H1 (cell line): ENCODE data around the gene RREB1. TPM values are rescaled to one million over a fixed set of nuclear protein-coding genes. Genes with fewer than 3 reads are reported as not detected.

Experiments
- CTCF ChIA-PET: fragments of 300-600 bp; sonication (Branson Sonifier 250); formaldehyde crosslinking; loops from one replicate; lab custom pipeline; 2021; ENCODE audit not compliant: partially characterized antibody; lab: Charles Lee
- POLR2A ChIA-PET: fragments of 300-600 bp; sonication (Branson Sonifier 250); formaldehyde crosslinking; loops from one replicate; lab custom pipeline; 2021; ENCODE audit warnings: inconsistent platforms; ENCODE audit not compliant: partially characterized antibody; lab: Charles Lee
- DNase-seq, 2 experiments: peaks; one replicate each; pipeline versions ENCODE4 v3.0.0 to v3.0.0-alpha.2; 2010 to 2022; ENCODE audit warnings: low spot score in 2 of 2, low read depth in 1 of 2, mixed read lengths in 1 of 2
- FAIRE-seq: peaks from 2 replicates; lab custom pipeline; 2011; peaks lifted over from hg19 to GRCh38; lab: Jason Lieb, UNC
- H2AFZ ChIP-seq: 2 replicates; pipeline ENCODE4 v1.8.1; 2012; ENCODE audit warnings: low read length, inconsistent platforms
- H2AK5ac ChIP-seq: 2 replicates; pipeline ENCODE4 v1.6.1; 2013; ENCODE audit warnings: low read depth, low read length
- H2BK120ac ChIP-seq: replicated peaks from 2 replicates; pipeline ENCODE3; 2013; ENCODE audit warnings: low read depth, low read length, inconsistent platforms
- H2BK12ac ChIP-seq: 2 replicates; pipeline ENCODE4 v1.6.1; 2013; ENCODE audit warnings: low read depth, low read length
- H2BK15ac ChIP-seq: 2 replicates; pipeline ENCODE4 v1.6.1; 2013; ENCODE audit warnings: low read length
- H2BK20ac ChIP-seq: 2 replicates; pipeline ENCODE4 v1.6.1; 2013; ENCODE audit warnings: low read length
- H2BK5ac ChIP-seq: 2 replicates; pipeline ENCODE4 v1.6.1; 2013; ENCODE audit warnings: low read depth, low read length
- H3K14ac ChIP-seq: 2 replicates; pipeline ENCODE4 v1.6.1; 2013; ENCODE audit warnings: inconsistent platforms; ENCODE audit not compliant: insufficient read length
- H3K18ac ChIP-seq: 2 replicates; pipeline ENCODE4 v1.6.1; 2013; ENCODE audit warnings: low read length; ENCODE audit errors: extremely low read depth
- H3K23ac ChIP-seq: 2 replicates; pipeline ENCODE4 v1.6.1; 2013; ENCODE audit warnings: inconsistent platforms; ENCODE audit not compliant: insufficient read length
- H3K23me2 ChIP-seq: 2 replicates; pipeline ENCODE4 v1.6.1; 2013; ENCODE audit warnings: low read depth, low read length
- H3K27ac ChIP-seq: 2 replicates; pipeline ENCODE4 v1.6.1; 2011; ENCODE audit warnings: low read depth, low read length, inconsistent platforms
- H3K27me3 ChIP-seq, 4 experiments: replicated peaks in 1 of 4; 1 replicate in 1 of 4; 2 replicates in 3 of 4; pipeline versions ENCODE4 v1.6.1 to v1.8.1; 2011 to 2013; ENCODE audit warnings: low read length in 3 of 4, mild to moderate bottlenecking in 3 of 4, inconsistent platforms in 2 of 4, mixed read lengths in 2 of 4, moderate library complexity in 1 of 4; ENCODE audit not compliant: control insufficient read depth in 3 of 4, insufficient read depth in 3 of 4; ENCODE audit errors: extremely low read depth in 1 of 4
- H3K36me3 ChIP-seq, 4 experiments: 2 replicates each; pipeline versions ENCODE4 v1.6.1 to v1.8.1; 2011 to 2013; ENCODE audit warnings: mild to moderate bottlenecking in 4 of 4, low read length in 3 of 4, moderate library complexity in 2 of 4, control low read depth in 1 of 4, inconsistent platforms in 1 of 4; ENCODE audit not compliant: insufficient read depth in 4 of 4, control insufficient read depth in 2 of 4
- H3K4ac ChIP-seq: replicated peaks from 2 replicates; pipeline ENCODE3; 2013; ENCODE audit warnings: low read length, low read depth, mixed read lengths, inconsistent platforms; ENCODE audit not compliant: insufficient read length
- H3K4me1 ChIP-seq, 4 experiments: replicated peaks in 1 of 4; 1 replicate in 1 of 4; 2 replicates in 3 of 4; pipeline versions ENCODE4 v1.6.1 to v1.8.1; 2011 to 2013; ENCODE audit warnings: low read length in 3 of 4, inconsistent platforms in 2 of 4, mixed read lengths in 1 of 4; ENCODE audit not compliant: insufficient read depth in 4 of 4, control insufficient read depth in 3 of 4
- H3K4me2 ChIP-seq, 2 experiments: 2 replicates each; pipeline versions ENCODE4 v1.6.1 to v1.8.1; 2011 to 2013; ENCODE audit warnings: low read depth in 2 of 2, low read length in 2 of 2, control low read depth in 1 of 2, inconsistent platforms in 1 of 2, mild to moderate bottlenecking in 1 of 2; ENCODE audit not compliant: insufficient read depth in 1 of 2
- H3K4me3 ChIP-seq, 4 experiments: fragments of 200-600, 300-600 bp in 1 of 4; sonication (generic), shearing (Covaris generic), sonication (Bioruptor Twin) in 1 of 4; 2 replicates each; pipeline versions ENCODE4 v1.5.1 to v1.8.1; 2011 to 2016; ENCODE audit warnings: low read length in 4 of 4, low read depth in 3 of 4, control low read depth in 2 of 4, inconsistent platforms in 2 of 4, mild to moderate bottlenecking in 2 of 4, mixed read lengths in 1 of 4, moderate library complexity in 1 of 4; ENCODE audit not compliant: insufficient read depth in 2 of 4; ENCODE audit errors: extremely low read depth in 1 of 4
- H3K56ac ChIP-seq: replicated peaks from 2 replicates; pipeline ENCODE3; 2013; ENCODE audit warnings: low read depth, mild to moderate bottlenecking, mixed read lengths, low read length, inconsistent platforms; ENCODE audit not compliant: insufficient read length
- H3K79me1 ChIP-seq: 2 replicates; pipeline ENCODE4 v1.6.1; 2013; ENCODE audit warnings: low read depth, low read length, control low read depth
- H3K79me2 ChIP-seq, 2 experiments: 2 replicates each; pipeline versions ENCODE4 v1.6.1 to v1.8.1; 2012 to 2013; ENCODE audit warnings: low read length in 2 of 2, mild to moderate bottlenecking in 2 of 2, inconsistent platforms in 1 of 2; ENCODE audit not compliant: insufficient read depth in 2 of 2, control insufficient read depth in 1 of 2
- H3K9ac ChIP-seq, 4 experiments: replicated peaks in 1 of 4; 1 replicate in 1 of 4; 2 replicates in 3 of 4; pipeline versions ENCODE4 v1.6.1 to v1.8.1; 2011 to 2013; ENCODE audit warnings: low read depth in 3 of 4, low read length in 3 of 4, control low read depth in 2 of 4, mild to moderate bottlenecking in 2 of 4, moderate library complexity in 2 of 4, inconsistent platforms in 1 of 4; ENCODE audit errors: extremely low read depth in 1 of 4
- H3K9me3 ChIP-seq, 2 experiments: 2 replicates each; pipeline versions ENCODE4 v1.6.1 to v1.8.1; 2012 to 2013; ENCODE audit warnings: mild to moderate bottlenecking in 2 of 2, moderate library complexity in 2 of 2, control low read depth in 1 of 2, inconsistent platforms in 1 of 2, low read depth in 1 of 2, low read length in 1 of 2, mixed read lengths in 1 of 2; ENCODE audit not compliant: insufficient read depth in 2 of 2
- H4K20me1 ChIP-seq, 2 experiments: replicated peaks in 1 of 2; 2 replicates each; pipeline versions ENCODE3 to v1.8.1; 2011 to 2013; ENCODE audit warnings: inconsistent platforms in 2 of 2, low read length in 2 of 2, mild to moderate bottlenecking in 1 of 2; ENCODE audit not compliant: insufficient read depth in 2 of 2, control insufficient read depth in 1 of 2
- H4K5ac ChIP-seq: 2 replicates; pipeline ENCODE4 v1.6.1; 2013; ENCODE audit warnings: low read length, low read depth, mixed read lengths, inconsistent platforms; ENCODE audit not compliant: insufficient read length
- H4K8ac ChIP-seq: 2 replicates; pipeline ENCODE4 v1.8.0; 2013; ENCODE audit warnings: mild to moderate bottlenecking, moderate library complexity, low read length, inconsistent platforms; ENCODE audit not compliant: insufficient read depth; ENCODE audit errors: extremely low read depth
- H4K91ac ChIP-seq: replicated peaks from 2 replicates; pipeline ENCODE3; 2013; ENCODE audit warnings: low read length, mixed read lengths, inconsistent platforms; ENCODE audit not compliant: insufficient read length
- ATF2 ChIP-seq: IDR thresholded peaks from 2 replicates; pipeline ENCODE4 v1.6.1; 2012; ENCODE audit warnings: low read length, inconsistent platforms
- BACH1 ChIP-seq: IDR thresholded peaks from 2 replicates; pipeline ENCODE4 v1.6.1; 2012; ENCODE audit warnings: low read length, improper control_type of control experiment
- CHD1 ChIP-seq: IDR thresholded peaks from 2 replicates; pipeline ENCODE4 v1.6.1; 2012; ENCODE audit warnings: low read depth, low read length, improper control_type of control experiment
- E2F6 ChIP-seq: IDR thresholded peaks from 2 replicates; pipeline ENCODE4 v1.6.1; 2012; ENCODE audit warnings: inconsistent platforms
- EP300 ChIP-seq, 2 experiments: IDR thresholded peaks; 1 replicate in 1 of 2; 2 replicates in 1 of 2; pipeline ENCODE4 v1.6.1; 2011 to 2012; ENCODE audit warnings: low read depth in 2 of 2, low read length in 2 of 2, mild to moderate bottlenecking in 2 of 2, borderline replicate concordance in 1 of 2, inconsistent platforms in 1 of 2, moderate library complexity in 1 of 2
- JUND ChIP-seq: IDR thresholded peaks from 2 replicates; pipeline ENCODE4 v1.6.1; 2011; ENCODE audit warnings: mild to moderate bottlenecking, improper control_type of control experiment, low read length
- SRF ChIP-seq: IDR thresholded peaks from 2 replicates; pipeline ENCODE4 v1.6.1; 2011; ENCODE audit warnings: mild to moderate bottlenecking, low read depth, low read length, moderate library complexity
- TEAD4 ChIP-seq: IDR thresholded peaks from 2 replicates; pipeline ENCODE4 v1.6.1; 2012; ENCODE audit warnings: low read depth, low read length, inconsistent platforms, mixed read lengths
- WGBS, 2 experiments: shearing (Covaris generic) in 1 of 2; methylation state at CpG; one replicate each; pipeline versions ENCODE4 v1.1.6 to v1.1.7; 2013 to 2015; ENCODE audit warnings: low lambda C conversion rate in 2 of 2, mixed read lengths in 2 of 2, inconsistent platforms in 1 of 2, low coverage in 1 of 2, missing lambda C conversion rate in 1 of 2; ENCODE audit not compliant: insufficient replicate concordance in 2 of 2, insufficient coverage in 1 of 2, insufficient read length in 1 of 2; ENCODE audit errors: extremely low coverage in 1 of 2, missing lambda C conversion rate in 1 of 2; 5-methylcytosine and 5-hydroxymethylcytosine counted together
- polyA plus RNA-seq, 7 experiments: library from polyadenylated mRNA; depleted of rRNA in 3 of 7; stranded (reverse) in 5 of 7; unstranded in 2 of 7; fragments of >200 nt in 5 of 7; fragments of 200-250 nt in 2 of 7; gene quantifications; 1 replicate in 5 of 7; 2 replicates in 1 of 7; 4 replicates in 1 of 7; pipeline versions ENCODE4 v1.2.1 to v1.2.3, GENCODE V29; 2011 to 2013; ENCODE audit warnings: missing spikeins in 2 of 7, mixed read lengths in 2 of 7
- total RNA-seq: library from RNA; stranded (reverse); fragmentation: NEBNext Ultra II Directional; extraction: Animal tissue kit (Norgen Biotek cat#: 25700); gene quantifications from 2 replicates; pipeline ENCODE4 v1.2.1, GENCODE V29; 2021

Gene RREB1
- total and polyA plus RNA-seq, 2 of the 8 experiments (the other 6 are each of a cell fraction or from before 2014, with no cell fraction given) = 3.9 to 34.7 TPM

GRCh38 chr6:7176208-7176607 is 68.4 kb downstream of the RREB1 start:
- CTCF ChIA-PET = interaction anchor here (0.7 to 1.4 kb wide), 7 partner anchors 10 to 499 kb away, joined by 3 to 4 read pairs (median 3); no protein-coding TSS in a partner anchor
- H3K36me3 ChIP-seq = peaks cover 0 to 7% (median 2%) of the 10 kb centered on the region in 4 experiments; a peak in 6 of 8 replicates
- no peak overlapping the region; the same call in none of the 2 replicates for H3K18ac ChIP-seq
- no peak overlapping the region for H2BK120ac ChIP-seq
- peaks cover 0 to 3% of the 10 kb centered on the region in 2 experiments for H4K20me1 ChIP-seq
- peak; percentile 83 for TF ChIP-seq CHD1
- TF ChIP-seq EP300 (IDR thresholded peaks at IDR 0.05; ENCODE audit: borderline replicate concordance in 1 of 2, low read depth in 2 of 2, low read length in 2 of 2) = peak in 1 of 2 experiments; percentile 98; a peak in 2 of 3 replicates
- TF ChIP-seq JUND = peak; percentile 88
- no peak for TF ChIP-seq ATF2
- no peak for TF ChIP-seq SRF
- peak; percentile 76 for TF ChIP-seq TEAD4
- TF ChIP-seq E2F6 = 0 out of 2 replicates have a peak, but pooled peaks have one; percentile 5
- no peak for TF ChIP-seq BACH1
- no peaks in the 10 kb centered on the region for H3K9me3 ChIP-seq
- H2BK15ac ChIP-seq = no peak overlapping the region
- POLR2A ChIA-PET = interaction anchor here (0.6 to 1.5 kb wide), 3 partner anchors 9 to 38 kb away, joined by 3 to 4 read pairs (median 3); no protein-coding TSS in a partner anchor
- no peak for DNase-seq
- no peak overlapping the region for H3K4me3 ChIP-seq
- no peak overlapping the region for H4K8ac ChIP-seq
- no peaks in the 10 kb centered on the region; the same call in 1 of the 2 replicates for H3K23me2 ChIP-seq
- H4K91ac ChIP-seq = no peak overlapping the region
- H3K14ac ChIP-seq = no peak overlapping the region
- no peak overlapping the region for H3K56ac ChIP-seq
- H3K4me1 ChIP-seq = peaks cover 0 to 18% (median 13%) of the 10 kb centered on the region in 4 experiments; a peak in 6 of 7 replicates
- H2BK12ac ChIP-seq = no peak overlapping the region
- H3K27me3 ChIP-seq = no peaks in the 10 kb centered on the region
- H3K4ac ChIP-seq = no peak overlapping the region
- peak overlapping the region; percentile 82; the same call in 1 of the 2 replicates for H2AK5ac ChIP-seq
- H3K79me2 ChIP-seq = peaks cover 0 to 26% of the 10 kb centered on the region in 2 experiments; a peak in 2 of 4 replicates
- no peak overlapping the region for H3K27ac ChIP-seq
- H2BK5ac ChIP-seq = peak overlapping the region; percentile 35; the same call in 1 of the 2 replicates
- H2AFZ ChIP-seq = no peak overlapping the region
- H3K23ac ChIP-seq = no peak overlapping the region
- no peak overlapping the region for H3K4me2 ChIP-seq
- 75% methylated on average over 5 of the region's 5 CpGs; no CpG with 5 or more reads in 1 of the 2 experiments for WGBS, 2 experiments
- no peak overlapping the region for H2BK20ac ChIP-seq
- no peak overlapping the region for H3K9ac ChIP-seq
- no peak for FAIRE-seq
- H4K5ac ChIP-seq = no peak overlapping the region
- H3K79me1 ChIP-seq = peaks cover 7% of the 10 kb centered on the region
